ENCODE data around the gene DOCK4.

DOCK4 gene

DNA sequence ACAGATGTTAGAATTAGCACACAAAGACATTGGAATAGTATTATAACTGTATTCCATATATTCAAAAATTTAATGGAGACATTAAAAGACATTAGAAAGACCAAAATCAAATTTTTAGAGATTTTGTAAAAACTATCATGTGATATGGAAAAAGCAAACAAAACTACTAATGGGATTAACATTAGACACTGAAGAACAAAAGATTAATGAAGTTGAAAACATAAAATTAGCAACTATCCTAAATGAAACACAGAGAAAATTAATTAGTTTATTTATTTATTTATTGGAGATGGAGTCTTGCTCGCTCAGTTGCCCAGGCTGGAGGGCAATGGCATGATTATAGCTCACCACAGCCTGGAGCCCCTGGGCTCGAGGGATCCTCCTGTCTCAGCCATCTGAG, 158.8 kb downstream of the DOCK4 start:
- no peak for DNase-seq

DNA sequence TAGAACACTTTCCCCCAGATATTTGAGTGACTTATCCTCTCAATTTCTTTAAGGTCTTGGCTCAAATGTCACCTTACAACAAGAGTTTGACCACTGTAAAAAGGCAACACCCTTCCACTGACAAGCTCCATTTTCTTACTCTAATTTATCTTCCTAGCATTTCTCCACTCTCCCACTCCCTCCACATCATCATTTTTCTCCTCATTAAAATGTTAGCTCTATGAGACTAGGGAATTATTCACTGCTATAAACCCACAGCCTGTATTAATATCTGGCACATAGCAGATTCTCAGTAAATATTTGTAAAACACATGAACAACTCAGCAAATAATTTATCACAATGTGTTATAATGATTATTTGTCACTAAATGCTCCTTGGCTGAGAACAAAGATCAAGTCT, 161.0 kb downstream of the DOCK4 start:
- no peak for DNase-seq

DNA sequence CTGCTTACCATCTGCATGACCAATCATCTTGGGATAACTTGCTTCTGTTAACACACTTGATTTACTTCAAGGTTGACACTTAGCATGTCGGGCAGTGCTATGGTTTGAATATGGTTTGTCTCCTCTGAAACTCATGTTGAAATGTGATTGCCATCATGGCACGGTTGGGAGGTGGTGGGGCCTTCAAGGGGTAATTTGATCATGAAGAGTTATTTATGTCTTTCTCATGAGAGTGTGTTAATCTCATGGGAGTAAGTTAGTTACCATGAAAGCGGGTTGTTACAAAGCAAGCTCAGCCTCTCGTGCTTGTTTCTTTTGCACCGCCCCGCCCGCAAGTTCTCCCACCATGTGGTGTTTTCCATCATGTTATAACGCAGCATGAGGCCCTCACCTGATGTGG, 163.6 kb downstream of the DOCK4 start:
- DNase-seq: no peak

DNA sequence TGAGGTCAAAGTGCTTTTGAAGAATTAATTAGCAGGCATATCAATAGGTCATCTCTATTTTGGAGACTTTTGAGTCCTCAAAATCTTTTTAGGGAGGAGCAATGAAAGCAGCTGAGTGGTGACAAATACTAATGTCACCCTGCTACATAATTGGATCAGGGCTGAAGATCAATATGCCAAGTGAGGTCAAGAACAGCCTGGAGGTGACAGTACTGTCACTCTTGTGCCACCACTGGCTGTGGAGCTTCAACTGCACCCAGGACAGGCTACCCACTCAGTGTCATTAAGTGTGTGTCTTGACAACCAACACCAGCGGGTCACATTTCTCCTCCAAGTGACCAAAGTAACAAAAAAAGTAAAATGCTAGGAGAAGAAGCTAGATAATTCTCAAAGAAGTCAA, 167.8 kb downstream of the DOCK4 start:
- DNase-seq: no peak

DNA sequence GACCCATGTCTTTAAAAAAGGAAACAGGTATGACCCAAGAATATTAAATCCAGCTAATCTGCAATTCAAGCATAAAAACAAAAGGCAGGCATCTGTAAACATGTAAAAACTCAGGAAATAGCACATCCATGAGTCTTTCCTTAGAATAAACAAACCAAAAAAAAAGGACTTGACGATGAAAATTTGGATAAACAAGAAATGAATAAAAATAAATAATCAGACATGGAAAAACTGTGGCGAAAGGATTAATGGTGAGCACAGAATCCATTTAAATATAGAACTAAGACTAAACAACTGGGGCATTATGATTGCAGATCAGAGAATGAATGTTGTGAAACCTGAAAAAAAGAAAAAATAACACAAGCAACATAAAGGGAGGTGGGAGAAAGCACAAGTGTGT, 170.1 kb downstream of the DOCK4 start:
- no peak for DNase-seq

DNA sequence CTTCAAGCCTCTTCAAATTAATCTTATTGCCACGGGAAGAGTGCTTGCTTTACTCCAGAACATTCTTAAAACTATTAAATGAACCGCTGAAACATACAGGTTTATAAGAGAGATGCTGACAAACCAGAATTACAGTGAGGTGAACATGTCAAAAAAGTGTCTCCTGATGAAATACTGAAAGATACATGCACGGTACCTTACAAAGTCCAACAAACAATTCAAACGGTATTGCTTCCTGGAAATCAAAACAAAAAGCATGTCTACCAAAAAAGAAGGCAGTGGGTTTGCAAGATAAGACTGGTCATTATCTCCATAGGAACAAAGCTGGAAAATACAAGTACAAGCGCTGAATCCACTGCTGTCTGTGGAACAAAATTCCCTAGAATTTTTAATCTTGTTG, 174.5 kb downstream of the DOCK4 start:
- DNase-seq: no peak

DNA sequence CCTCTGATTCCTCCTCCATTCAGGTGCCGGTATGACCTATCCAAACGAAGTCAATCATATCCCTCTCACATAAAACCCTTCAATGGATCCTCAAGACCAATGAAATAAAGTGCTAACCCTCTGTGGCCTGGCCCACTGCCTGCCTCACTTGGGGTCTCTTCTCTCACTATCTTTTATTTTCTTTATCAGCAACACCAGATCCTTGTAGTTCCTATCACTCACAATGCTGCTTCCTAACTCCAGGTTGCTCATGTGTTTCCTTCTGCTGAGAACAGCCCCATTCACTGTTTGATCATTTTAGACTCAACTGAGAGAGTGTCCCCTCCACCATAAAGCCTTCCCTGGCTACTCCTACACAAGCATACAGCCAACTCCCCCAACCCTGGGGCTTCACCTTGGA, 180.6 kb downstream of the DOCK4 start:
- no peak for DNase-seq

DNA sequence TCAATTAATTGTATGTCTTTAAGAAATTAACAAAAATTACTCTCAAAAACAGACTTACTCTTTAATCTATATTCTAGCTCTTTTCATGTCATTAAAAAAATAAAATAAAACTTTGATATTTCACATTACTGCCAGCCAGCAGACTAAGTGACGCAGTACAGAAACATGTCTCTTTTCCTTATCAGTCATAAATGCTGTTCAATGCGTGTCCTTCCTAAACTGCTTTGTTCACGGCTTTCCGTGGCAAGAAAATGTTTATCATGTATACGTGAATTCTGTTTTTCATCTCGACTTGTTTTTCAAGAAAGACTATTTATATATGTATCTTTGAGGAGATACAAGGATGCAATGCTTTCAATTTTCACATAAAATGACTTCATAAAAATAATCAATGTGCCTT, 182.4 kb downstream of the DOCK4 start:
- no peak for DNase-seq

DNA sequence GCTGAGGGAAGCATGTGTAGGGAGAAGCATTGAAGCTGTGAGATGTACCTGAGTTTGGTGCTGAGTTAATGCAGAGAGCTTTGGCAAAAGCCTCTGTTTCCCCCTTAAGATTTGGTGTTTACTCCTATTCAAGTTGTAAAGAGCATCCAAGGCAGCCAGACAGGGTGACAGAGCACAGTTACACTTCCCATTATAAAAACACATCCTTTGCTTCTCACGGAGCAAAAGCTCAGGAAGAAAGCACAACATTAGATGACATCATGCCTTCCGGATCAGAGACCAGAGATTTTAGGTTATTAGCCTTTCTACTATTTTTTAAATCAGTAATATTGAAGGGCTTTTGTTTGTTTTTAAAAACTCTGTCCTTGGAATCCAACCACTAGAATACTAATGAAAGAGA, 182.9 kb downstream of the DOCK4 start:
- DNase-seq: no peak

DNA sequence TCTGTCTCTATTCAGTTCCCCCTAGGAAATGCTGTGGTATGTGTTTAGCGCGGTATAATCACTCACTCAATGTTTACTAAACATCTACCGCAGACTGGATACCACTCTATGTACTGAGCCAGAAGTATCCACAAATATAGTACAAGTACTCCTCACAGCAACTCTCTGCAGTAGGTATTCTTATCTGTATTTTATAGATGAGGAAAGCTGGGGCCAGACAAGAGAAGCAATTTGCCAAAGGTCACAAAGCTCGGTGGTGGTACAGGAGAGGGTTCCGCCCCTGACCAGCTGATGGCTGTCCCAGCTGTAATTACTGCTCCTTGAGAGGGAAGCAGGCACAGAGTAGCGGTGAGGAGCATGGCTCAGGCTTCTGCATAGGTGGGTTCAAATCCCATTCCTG, 184.1 kb downstream of the DOCK4 start:
- DNase-seq: no peak

DNA sequence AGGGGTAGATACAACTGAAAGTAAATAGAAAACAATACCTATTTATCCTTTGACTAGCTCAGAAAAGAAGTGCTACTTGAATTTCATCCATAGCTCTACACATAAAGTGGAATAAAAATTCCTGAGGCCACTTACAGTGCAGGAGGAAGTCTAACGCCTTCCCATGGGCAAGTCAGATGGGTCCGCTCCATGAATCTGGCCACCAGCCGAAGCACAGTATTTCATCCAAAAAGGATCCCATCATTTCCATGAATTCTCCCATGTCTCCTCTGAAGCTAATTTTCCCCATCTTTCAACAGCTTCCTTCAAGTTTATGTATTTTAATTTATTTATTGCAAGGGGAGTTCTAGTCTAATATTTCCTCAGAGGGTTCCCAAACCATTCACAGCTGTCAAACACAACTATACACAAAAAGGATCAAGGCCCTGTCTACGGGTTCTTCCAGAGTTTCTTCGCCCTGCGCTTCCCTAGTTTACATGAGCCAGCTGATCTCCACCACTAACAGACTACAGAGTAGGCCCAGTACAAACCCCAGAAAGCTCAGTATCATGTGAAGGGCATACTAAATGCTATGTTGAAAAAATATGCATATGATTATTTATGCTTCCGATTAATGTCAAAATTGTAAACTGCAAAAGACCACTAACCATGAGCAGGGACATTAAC, 184.7 kb downstream of the DOCK4 start:
- no peak for DNase-seq

DNA sequence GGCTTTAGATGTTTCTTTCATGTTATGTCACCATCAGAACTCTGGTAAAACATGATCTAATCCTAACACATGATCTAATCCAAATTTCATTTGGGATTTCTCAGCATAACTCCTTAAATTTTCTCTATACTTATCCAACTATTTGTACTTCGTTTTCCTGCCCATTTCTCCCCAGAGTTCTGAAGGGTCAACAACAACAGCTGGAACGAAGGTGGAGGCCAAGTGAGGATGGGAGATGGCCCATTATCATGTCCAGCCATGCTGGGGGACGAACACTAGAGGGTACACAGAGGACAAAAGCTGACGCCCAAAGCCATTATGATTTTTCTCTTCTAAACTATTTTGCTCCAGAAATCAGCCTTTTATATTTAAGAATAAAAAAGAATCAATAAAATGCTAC, 185.4 kb downstream of the DOCK4 start:
- DNase-seq: no peak

DNA sequence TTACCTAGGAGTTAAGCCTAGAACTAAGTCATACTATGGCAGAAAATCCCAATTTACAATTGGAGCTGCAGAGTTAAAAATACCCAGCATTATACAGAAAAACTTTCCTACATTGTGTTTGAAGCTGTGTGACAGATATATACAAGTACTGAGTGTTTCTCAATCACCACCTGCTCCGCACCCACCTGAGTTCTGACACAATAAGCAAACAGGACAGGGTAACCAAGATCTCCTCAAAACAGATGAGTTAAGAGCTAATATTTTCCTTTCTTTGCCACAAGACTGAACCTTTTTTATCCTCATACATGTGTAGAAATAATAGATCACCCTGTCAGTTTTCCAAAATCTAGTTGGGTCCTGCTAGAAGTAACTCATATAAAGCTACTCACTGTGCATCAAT, 186.3 kb downstream of the DOCK4 start:
- DNase-seq: no peak

DNA sequence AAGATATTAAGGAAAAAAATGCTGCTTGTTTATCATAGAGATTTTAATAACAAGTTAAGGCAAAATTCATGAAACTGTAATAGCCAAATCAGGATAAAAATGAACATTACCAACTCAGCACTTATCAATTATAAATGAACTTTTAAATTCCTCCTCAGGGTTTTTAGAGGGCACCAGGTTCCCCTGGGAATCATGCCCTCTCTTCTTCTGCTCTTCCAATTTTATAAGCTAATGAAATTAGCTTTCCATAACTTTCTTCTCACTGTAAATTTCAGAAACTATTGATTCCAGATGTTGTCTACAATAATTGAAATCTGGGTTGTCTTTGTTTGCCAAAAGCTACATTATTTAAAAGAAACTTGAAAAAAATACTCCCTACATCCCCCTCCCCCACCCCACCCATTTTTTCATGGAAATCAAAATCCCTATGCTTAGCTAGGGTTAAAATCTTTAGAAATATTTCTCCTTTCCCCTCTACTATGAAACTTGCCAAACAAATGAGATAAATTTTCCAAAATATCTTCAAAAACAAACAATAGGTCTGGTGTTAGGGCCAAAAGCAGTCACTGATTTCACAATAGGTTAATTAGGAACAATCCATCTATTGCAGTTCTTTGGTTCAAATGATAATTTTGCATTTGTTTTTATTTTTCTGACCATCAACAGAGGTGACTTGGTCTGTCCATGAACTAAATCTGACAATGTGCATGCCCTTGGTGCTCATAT, 187.7 kb downstream of the DOCK4 start:
- DNase-seq: no peak

DNA sequence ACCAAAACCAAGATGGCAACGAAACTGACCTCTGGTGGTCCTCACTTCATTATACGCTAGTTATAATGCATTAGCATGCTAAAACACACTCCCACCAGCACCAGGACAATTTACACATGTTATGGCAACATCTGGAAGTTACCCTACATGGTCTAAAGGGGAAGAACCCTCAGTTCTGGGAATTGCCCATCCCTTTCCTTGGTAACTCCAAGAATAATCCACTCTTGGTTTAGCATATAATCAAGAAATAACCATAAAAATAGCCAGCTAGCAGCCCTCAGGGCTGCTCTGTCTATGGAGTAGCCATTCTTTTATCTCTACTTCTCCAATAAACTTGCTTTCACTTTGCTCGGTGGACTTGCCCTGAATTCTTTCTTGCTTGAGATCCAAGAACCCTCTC, 191.1 kb downstream of the DOCK4 start:
- DNase-seq: no peak

DNA sequence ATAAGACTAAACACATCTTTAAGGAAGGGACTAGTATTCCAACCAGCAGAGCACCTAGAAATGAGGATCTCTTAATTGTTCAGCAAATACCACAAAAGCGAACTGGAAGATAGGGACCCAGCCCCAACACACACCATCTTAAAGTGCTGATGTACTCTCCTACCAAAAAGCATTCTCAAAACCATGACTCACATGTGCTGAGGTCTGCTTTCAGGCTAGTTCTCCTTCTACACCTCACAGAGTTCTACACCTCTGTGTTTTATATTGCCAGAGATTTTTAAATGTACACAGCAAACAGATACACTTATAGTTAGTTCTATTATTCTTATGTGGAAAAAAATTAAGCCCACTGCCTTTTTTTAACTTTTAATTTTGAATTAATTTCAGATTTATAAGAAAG, 191.9 kb downstream of the DOCK4 start:
- no peak for DNase-seq

DNA sequence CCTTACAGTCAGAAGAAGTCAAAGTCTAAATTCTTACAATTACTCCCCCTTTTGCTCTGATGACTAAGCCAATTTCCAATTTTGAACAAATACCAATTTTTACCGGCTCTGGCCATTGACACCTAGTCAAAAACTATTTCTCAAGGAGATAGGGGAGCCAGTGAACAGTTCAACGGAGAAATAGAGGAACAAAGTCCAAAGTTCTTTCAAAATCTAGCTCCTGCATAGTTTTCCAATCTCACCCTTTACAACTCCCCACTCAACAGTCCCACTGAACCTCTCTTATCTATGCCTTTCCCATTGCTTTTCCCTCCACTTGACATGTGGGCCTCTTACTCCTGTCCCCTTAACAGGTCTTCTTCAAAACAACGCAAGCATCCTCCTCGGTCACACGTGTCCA, 192.9 kb downstream of the DOCK4 start:
- DNase-seq: no peak

DNA sequence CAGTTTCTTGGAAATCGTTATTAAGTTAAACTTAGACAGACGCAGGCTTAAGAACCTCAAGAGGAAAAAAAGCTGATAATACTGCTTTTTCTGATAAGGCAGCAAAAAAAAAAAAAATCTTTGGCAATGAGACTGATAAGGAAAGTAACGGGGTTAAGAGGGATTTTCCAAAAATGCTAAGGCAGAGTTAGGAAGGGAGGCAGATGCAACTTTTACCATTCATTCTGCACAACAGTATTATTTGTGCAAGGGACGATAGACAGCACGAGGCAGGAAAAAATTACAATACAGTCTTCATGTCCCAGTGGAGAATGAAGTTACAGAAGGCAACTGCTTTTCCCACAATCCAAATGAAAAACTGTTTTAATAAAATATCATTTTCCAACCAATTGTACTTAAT, 194.0 kb downstream of the DOCK4 start:
- no peak for DNase-seq

DNA sequence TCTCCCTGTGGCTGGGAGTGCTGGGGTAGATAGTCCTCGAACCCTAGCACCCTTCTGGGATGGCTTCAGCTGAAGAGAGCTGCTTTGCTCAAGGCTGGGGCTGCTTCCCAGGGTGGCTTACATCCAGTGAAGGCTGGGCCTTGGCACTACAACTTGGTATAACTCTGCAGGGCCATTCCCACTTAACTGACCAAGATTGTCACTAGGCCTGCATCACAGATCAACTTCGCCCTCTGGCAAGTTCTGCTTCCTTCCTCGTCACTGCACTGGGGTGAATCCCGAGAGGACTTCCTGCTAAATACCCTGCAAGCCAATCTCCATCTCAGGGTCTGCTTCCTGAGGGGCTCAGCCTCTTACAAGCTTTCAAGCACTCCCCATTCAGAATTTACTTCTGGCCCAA, 195.2 kb downstream of the DOCK4 start:
- DNase-seq: no peak

DNA sequence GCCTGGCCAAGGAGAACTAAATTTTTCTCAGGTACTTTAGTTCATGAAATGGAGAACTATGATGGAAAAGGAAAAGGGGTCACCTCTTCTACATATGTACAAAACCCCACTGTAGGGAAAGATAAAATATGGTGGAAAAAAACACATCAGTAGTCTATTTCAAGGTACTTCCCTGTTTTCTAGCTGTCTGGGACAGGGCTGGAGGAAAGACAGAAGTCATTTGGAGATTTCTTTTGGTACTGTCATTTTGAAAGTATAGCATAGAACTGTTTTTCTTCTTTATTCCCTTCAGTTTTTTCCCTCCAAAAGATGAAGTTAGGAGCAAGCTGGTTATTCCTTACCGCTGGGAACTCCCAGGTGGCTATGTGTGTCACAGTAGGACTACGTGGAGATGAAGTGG, 196.1 kb downstream of the DOCK4 start:
- DNase-seq: no peak

DNA sequence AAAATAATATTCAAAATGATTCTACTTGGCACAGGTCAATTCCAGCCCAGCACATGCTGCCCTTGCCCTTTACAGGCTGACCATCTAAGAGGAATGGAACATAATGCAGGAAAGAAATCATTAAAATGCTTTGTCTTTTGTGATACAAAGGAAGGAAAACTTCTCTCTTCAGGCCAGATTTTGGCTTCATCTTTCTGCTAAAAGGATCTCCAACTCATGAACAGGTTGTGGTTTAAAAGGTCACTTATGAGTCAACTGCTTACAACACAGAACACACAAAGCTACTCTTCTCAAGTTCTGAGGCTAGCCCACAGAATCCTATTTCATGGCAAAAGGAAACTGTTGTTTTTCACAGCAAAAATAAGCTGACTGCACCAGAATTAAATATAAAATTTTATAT, 197.1 kb downstream of the DOCK4 start:
- DNase-seq: no peak

DNA sequence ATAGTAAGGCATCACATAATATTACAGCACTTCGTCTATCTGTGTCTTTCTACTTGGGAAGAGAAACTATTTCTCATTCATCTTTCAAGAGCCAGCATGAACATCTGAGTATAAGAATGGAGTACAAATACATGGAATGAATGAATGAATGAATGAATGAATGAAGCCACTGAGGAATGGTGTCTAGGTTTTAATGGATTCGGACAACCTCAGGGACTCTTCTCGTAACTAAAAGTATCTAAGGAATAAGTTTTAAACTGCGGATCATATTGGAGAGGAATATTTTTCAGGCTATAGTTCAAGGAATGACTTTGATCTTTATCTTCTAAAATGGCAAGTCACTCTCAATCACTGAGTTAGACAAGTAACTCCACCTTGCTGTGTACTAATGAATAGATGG, 199.0 kb downstream of the DOCK4 start:
- DNase-seq: no peak

DNA sequence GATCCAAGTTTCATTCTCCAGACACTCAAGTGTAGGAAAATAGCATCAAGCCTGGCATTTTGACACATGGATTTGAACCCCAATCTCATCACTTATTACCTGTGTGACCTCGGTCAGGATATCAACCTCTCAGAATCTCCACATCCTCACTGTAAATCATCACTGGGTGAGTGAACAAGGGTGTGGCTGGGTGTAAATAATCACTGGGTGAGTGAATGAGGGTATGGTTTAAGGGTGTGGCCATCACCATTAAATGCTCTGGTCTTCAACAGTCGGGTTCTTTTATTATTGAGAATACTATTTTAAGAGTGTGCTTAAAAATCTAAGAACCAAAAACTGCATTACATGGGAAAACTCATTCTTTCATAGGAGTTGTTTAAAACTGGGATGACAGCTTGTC, 200.1 kb downstream of the DOCK4 start:
- no peak for DNase-seq

DNA sequence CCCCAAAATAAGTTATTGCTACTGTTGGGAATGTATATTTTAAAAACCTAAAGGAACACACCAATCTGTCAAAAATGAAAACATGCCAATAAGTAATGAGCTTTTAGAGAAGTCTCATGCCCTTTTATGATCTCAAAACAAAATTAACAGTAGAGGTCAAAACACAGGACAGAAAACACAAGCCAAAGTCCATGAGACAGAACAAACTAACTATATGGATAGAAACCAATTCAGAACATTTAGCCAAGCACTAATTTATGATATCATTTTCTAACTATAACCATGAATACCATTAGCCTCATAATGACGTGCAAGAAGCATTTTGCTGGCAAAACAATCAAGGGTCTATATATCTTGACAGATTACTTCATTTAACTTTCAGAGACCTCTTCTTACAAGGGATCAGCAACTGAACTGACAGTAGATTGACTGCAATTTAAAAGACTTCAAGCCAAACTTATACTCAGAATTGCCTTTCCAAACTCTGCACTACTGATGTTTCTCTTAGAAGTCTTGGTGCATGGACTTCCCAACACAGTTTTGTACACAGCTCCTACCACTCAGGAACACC, 200.9 kb downstream of the DOCK4 start:
- no peak for DNase-seq

All from NCI-H526 (cell line).